Right lobe of liver (tissue), 4 donors: ENCODE data around the gene TACC3.

ENCODE experiments used
- POLR2A ChIP-seq: fragments of 450-650 bp; IDR thresholded peaks from one replicate; pipeline ENCODE4 v1.6.1; 2017; ENCODE audit warnings: antibody characterized with exemption, mild to moderate bottlenecking
- TF ChIP-seq, protein P1 (sequence below), 4 donors: fragments of 200-600 bp in 3 of 4; fragments of 450-650 bp in 1 of 4; IDR thresholded peaks; one replicate each; pipeline versions ENCODE4 v1.5.1 to v1.8.0; 2016 to 2022; ENCODE audit warnings: antibody characterized with exemption in 4 of 4, mild to moderate bottlenecking in 2 of 4
- donor health status: DM: no; HTN: no; CAD: no.
- donor health status: DM: no; HTN: no; CAD: no.
- donor health status: DM: no; HTN: yes; CAD: no.

DNA sequence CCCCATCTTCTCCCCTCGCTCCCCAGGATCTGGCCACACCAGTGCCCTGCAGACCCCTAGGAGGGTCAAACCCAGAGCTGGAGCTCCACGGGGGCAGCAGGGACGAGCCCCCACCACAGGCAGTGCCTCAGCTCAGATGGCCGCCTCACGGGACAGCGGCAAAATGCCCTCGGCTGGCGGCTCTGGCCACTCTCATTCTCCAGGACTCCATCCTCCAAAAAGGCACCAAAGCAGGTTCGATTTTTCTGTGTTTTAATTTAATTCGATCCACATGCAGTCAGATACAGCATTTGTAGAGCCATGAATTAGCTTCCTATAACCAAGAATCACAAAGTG is 45.6 kb upstream of the TACC3 start:
- TF ChIP-seq, protein P1, sequence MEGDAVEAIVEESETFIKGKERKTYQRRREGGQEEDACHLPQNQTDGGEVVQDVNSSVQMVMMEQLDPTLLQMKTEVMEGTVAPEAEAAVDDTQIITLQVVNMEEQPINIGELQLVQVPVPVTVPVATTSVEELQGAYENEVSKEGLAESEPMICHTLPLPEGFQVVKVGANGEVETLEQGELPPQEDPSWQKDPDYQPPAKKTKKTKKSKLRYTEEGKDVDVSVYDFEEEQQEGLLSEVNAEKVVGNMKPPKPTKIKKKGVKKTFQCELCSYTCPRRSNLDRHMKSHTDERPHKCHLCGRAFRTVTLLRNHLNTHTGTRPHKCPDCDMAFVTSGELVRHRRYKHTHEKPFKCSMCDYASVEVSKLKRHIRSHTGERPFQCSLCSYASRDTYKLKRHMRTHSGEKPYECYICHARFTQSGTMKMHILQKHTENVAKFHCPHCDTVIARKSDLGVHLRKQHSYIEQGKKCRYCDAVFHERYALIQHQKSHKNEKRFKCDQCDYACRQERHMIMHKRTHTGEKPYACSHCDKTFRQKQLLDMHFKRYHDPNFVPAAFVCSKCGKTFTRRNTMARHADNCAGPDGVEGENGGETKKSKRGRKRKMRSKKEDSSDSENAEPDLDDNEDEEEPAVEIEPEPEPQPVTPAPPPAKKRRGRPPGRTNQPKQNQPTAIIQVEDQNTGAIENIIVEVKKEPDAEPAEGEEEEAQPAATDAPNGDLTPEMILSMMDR (IDR thresholded peaks at IDR 0.05) = no peak
- TF ChIP-seq POLR2A = no peak
